ENCODE results near the gene TMEM181.
"Not testable (repeated sequence)": the region's sequence is repeated elsewhere in the genome, so short reads cannot be mapped to it uniquely, and the experiment has no call there.

The TMEM181 gene

GRCh38 chr6:158559895-158560835 lies at the start of gene TMEM181:
TSS of gene TMEM181 (plus strand) at chr6:158560091. CDS start at chr6:158560225, 134 bp downstream.
- DNase-seq: peak; percentile 86

- no peak for DNase-seq
These were observed 47.1 kb upstream of the TMEM181 start for GRCh38 chr6:158512809-158513208.

GRCh38 chr6:158514176-158514575 lies 45.7 kb upstream of the TMEM181 start:
- DNase-seq: no peak

- DNase-seq: no peak
These were observed 44.9 kb upstream of the TMEM181 start for GRCh38 chr6:158514991-158515390.

- DNase-seq: no peak
These were observed 43.8 kb upstream of the TMEM181 start for GRCh38 chr6:158516098-158516497.

- no peak for DNase-seq
These were observed 42.9 kb upstream of the TMEM181 start for GRCh38 chr6:158517038-158517437.

GRCh38 chr6:158517581-158517980 lies 42.3 kb upstream of the TMEM181 start:
- DNase-seq: peak; percentile 36

GRCh38 chr6:158518191-158519127 lies 41.4 kb upstream of the TMEM181 start:
- peak; percentile 86 for DNase-seq

GRCh38 chr6:158519300-158519699 lies 40.6 kb upstream of the TMEM181 start:
- no peak for DNase-seq

GRCh38 chr6:158519761-158520160 lies 40.1 kb upstream of the TMEM181 start:
- no peak for DNase-seq

GRCh38 chr6:158520975-158521374 lies 38.9 kb upstream of the TMEM181 start:
- DNase-seq: not testable (repeated sequence)

- no peak for DNase-seq
These were observed 38.1 kb upstream of the TMEM181 start for GRCh38 chr6:158521759-158522158.

GRCh38 chr6:158522616-158523015 lies 37.3 kb upstream of the TMEM181 start:
- DNase-seq: no peak

GRCh38 chr6:158524311-158524710 lies 35.6 kb upstream of the TMEM181 start:
- no peak for DNase-seq

- DNase-seq: not testable (repeated sequence)
These were observed 32.0 kb upstream of the TMEM181 start for GRCh38 chr6:158527858-158528257.

- no peak for DNase-seq
These were observed 31.1 kb upstream of the TMEM181 start for GRCh38 chr6:158528826-158529225.

GRCh38 chr6:158529629-158530028 lies 30.3 kb upstream of the TMEM181 start:
- no peak for DNase-seq

GRCh38 chr6:158531566-158531965 lies 28.3 kb upstream of the TMEM181 start:
- DNase-seq: no peak

GRCh38 chr6:158531970-158532369 lies 27.9 kb upstream of the TMEM181 start:
- DNase-seq: no peak

- DNase-seq: peak; percentile 74
These were observed 23.6 kb upstream of the TMEM181 start for GRCh38 chr6:158536084-158536890.

- DNase-seq: peak; percentile 85
These were observed 22.7 kb upstream of the TMEM181 start for GRCh38 chr6:158536891-158537798.

Measured in NCI-H345 (cell line).